HepG2 (cell line): ENCODE data around the gene SLFN12L. TPM values are rescaled to one million over a fixed set of nuclear protein-coding genes. Genes with fewer than 3 reads are reported as not detected.

ENCODE experiments used
- ATAC-seq: fragments of 200-7000 bp; cut with Tn5 transposase; 3 replicates; pipeline ENCODE4 v1.9.1; 2020; ENCODE audit warnings: mild to moderate bottlenecking, moderate library complexity
- BruUV-seq: library from RNA; stranded (reverse); fragments of 400-500 nt; replicated peaks from 2 replicates; lab custom pipeline; 2021; lab: Mats Ljungman, UMichigan
- CTCF ChIA-PET: fragments of 300-600 bp; formaldehyde crosslinking; extraction: SDS; loops from one replicate; lab custom pipeline; 2021; ENCODE audit warnings: low total read pairs, inconsistent platforms, low intra/inter-chr PET ratio; lab: Yijun Ruan, JAX
- POLR2A ChIA-PET: fragments of 350-600 bp; sonication (Branson Sonifier 250); formaldehyde crosslinking; loops from one replicate; lab custom pipeline; 2020; ENCODE audit warnings: antibody characterized with exemption, inconsistent platforms; lab: Yijun Ruan, JAX
- DNase-seq: peaks from one replicate; pipeline ENCODE4 v3.0.0-alpha.2; 2015; ENCODE audit warnings: low spot score
- FAIRE-seq: peaks from 3 replicates; lab custom pipeline; 2011; peaks lifted over from hg19 to GRCh38; lab: Jason Lieb, UNC
- H2AFZ ChIP-seq: one replicate; pipeline ENCODE4 v1.6.1; 2011; ENCODE audit warnings: low read length, inconsistent platforms
- H3K27ac ChIP-seq: fragments of 300-600 bp; 3 replicates; pipeline ENCODE4 v1.8.0; 2011; ENCODE audit warnings: mixed run types, mild to moderate bottlenecking, mixed read lengths, low read length, inconsistent platforms; ENCODE audit not compliant: insufficient read depth; ENCODE audit errors: extremely low read length
- H3K27me3 ChIP-seq, 2 experiments: fragments of 200-600 bp in 1 of 2; 2 replicates in 1 of 2; 3 replicates in 1 of 2; pipeline versions ENCODE4 v1.6.0 to v1.8.0; 2011; ENCODE audit warnings: low read length in 2 of 2, mild to moderate bottlenecking in 2 of 2, moderate library complexity in 2 of 2, inconsistent platforms in 1 of 2; ENCODE audit not compliant: insufficient read depth in 2 of 2, control insufficient read depth in 1 of 2
- H3K36me3 ChIP-seq, 2 experiments: fragments of 200-600 bp in 1 of 2; replicated peaks in 1 of 2; 2 replicates in 1 of 2; 3 replicates in 1 of 2; pipeline versions ENCODE4 v1.5.1 to v1.8.0; 2011; ENCODE audit warnings: low read length in 2 of 2, inconsistent platforms in 1 of 2; ENCODE audit not compliant: insufficient read depth in 2 of 2, control insufficient read depth in 1 of 2
- H3K4me1 ChIP-seq: 2 replicates; pipeline ENCODE4 v1.5.1; 2012; ENCODE audit warnings: low read length, inconsistent platforms; ENCODE audit not compliant: insufficient read depth
- H3K4me2 ChIP-seq: 2 replicates; pipeline ENCODE4 v1.6.0; 2011; ENCODE audit warnings: low read depth, low read length, inconsistent platforms
- H3K4me3 ChIP-seq, 3 experiments: fragments of 200-600 bp in 1 of 3; sonication (generic), shearing (Covaris generic) in 1 of 3; replicated peaks in 1 of 3; 2 replicates each; pipeline ENCODE4 v1.5.1; 2011 to 2016; ENCODE audit warnings: low read length in 3 of 3, inconsistent platforms in 2 of 3, low read depth in 2 of 3, mild to moderate bottlenecking in 2 of 3, control low read depth in 1 of 3, mixed read lengths in 1 of 3; ENCODE audit not compliant: insufficient read depth in 1 of 3
- H3K79me2 ChIP-seq: one replicate; pipeline ENCODE4 v1.6.1; 2011; ENCODE audit warnings: low read length, inconsistent platforms; ENCODE audit not compliant: insufficient read depth
- H3K9ac ChIP-seq: 2 replicates; pipeline ENCODE4 v1.6.0; 2011; ENCODE audit warnings: mild to moderate bottlenecking, low read depth, low read length, inconsistent platforms; ENCODE audit not compliant: insufficient read depth
- H3K9me3 ChIP-seq: 2 replicates; pipeline ENCODE4 v1.5.1; 2012; ENCODE audit warnings: mild to moderate bottlenecking, low read length
- H4K20me1 ChIP-seq: 2 replicates; pipeline ENCODE4 v1.6.0; 2011; ENCODE audit warnings: inconsistent platforms, mild to moderate bottlenecking, low read length, moderate library complexity; ENCODE audit not compliant: insufficient read depth
- HOXD1 ChIP-seq: sonication (generic); formaldehyde crosslinking; IDR thresholded peaks from 2 replicates; pipeline ENCODE4 v1.5.0; 2020; ENCODE audit warnings: missing genetic modification reagents
- KLF13 ChIP-seq: sonication (generic); formaldehyde crosslinking; IDR thresholded peaks from 2 replicates; pipeline ENCODE4 v1.4.0; 2020; ENCODE audit warnings: mild to moderate bottlenecking, missing genetic modification reagents
- MATR3 ChIP-seq: sonication (generic); formaldehyde crosslinking; IDR thresholded peaks from 2 replicates; pipeline ENCODE4 v1.4.0; 2020; ENCODE audit warnings: missing genetic modification reagents
- ZNF101 ChIP-seq: sonication (generic); formaldehyde crosslinking; IDR thresholded peaks from 2 replicates; pipeline ENCODE4 v1.4.0; 2020; ENCODE audit warnings: mild to moderate bottlenecking, low read depth, missing genetic modification reagents, borderline replicate concordance
- ZNF33A ChIP-seq: sonication (generic); formaldehyde crosslinking; IDR thresholded peaks from 2 replicates; pipeline ENCODE4 v1.5.1; 2020; ENCODE audit warnings: missing genetic modification reagents, mild to moderate bottlenecking, moderate library complexity, borderline replicate concordance
- WGBS: methylation state at CpG from one replicate; pipeline ENCODE4 v1.1.6; 2017; ENCODE audit warnings: low lambda C conversion rate; 5-methylcytosine and 5-hydroxymethylcytosine counted together
- in situ Hi-C: cut with HindIII; loops from 2 replicates; pipeline ENCODE4 v1.10.0; 2017; ENCODE audit warnings: low pct_unique_long_range_greater_than_20kb; ENCODE audit not compliant: extremely low pct_ligation_motif_present
- intact Hi-C: fragments of 100-400 bp; cut with micrococcal nuclease; formaldehyde crosslinking; loops from one replicate; pipeline ENCODE4 v1.10.0; 2022; ENCODE audit not compliant: unreplicated experiment
- polyA plus RNA-seq, 8 experiments: library from polyadenylated mRNA; depleted of rRNA in 3 of 8; stranded (reverse) in 7 of 8; unstranded in 1 of 8; fragments of >200 nt; fragmentation: Illumina TruSeq in 4 of 8; extraction: Trizol in 4 of 8; gene quantifications; 2 replicates each; pipeline versions ENCODE4 v1.2.1 to v1.2.3, GENCODE V29; 2011 to 2016; ENCODE audit warnings: low read depth in 4 of 8, missing spikeins in 1 of 8, mixed read lengths in 1 of 8; ENCODE audit not compliant: insufficient read depth in 1 of 8
- total RNA-seq, 5 experiments: library from RNA; depleted of rRNA; stranded (reverse); fragments of >200 nt; fragmentation: Illumina TruSeq; extraction: Trizol; gene quantifications; 2 replicates each; pipeline ENCODE4 v1.2.3, GENCODE V29; 2016; ENCODE audit warnings: low read depth in 1 of 5
- TF ChIP-seq, protein P1 (sequence below): sonication (generic); formaldehyde crosslinking; IDR thresholded peaks from 2 replicates; pipeline ENCODE4 v1.5.1; 2020; ENCODE audit warnings: mild to moderate bottlenecking, missing genetic modification reagents, moderate library complexity
- TF ChIP-seq, protein P2 (sequence below): sonication (generic); formaldehyde crosslinking; IDR thresholded peaks from 2 replicates; pipeline ENCODE4 v1.4.0; 2020; ENCODE audit warnings: missing genetic modification reagents

SLFN12L gene
- total and polyA plus RNA-seq, 2 of the 13 experiments (the other 11 are each of a cell fraction or from before 2014, with no cell fraction given), result not detected

DNA sequence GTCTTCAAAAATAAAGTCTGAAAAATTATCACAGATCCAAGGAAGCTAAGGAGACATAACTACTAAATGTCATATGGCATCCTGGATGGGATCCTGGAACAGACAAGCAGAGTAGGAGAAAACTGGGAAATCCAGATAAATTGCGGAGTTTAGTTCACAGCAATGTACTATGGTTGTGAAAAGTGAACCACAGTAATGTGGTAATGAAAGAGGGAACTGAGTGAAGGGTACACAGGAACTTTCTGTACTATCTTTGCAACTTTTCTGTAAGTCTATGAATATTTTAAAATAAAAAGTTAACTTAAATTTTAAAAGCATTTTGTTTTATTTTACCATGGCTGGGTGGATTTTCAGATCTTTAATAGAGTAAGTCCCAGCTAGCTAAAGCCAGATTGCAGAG, 16.3 kb downstream of the SLFN12L start:
- CTCF ChIA-PET, result no interaction called here
- in situ Hi-C loops, result no loop called here

More for the DNA sequence above, 16.3 kb downstream of the SLFN12L start:
- 26% methylated on average over 1 of the region's 1 CpG for WGBS
- Histone ChIP-seq H3K36me3 (no peaks in the 10 kb centered on the region), H3K27me3 (no peaks in the 10 kb centered on the region; a peak in 1 of 5 replicates), H3K27ac (no peak overlapping the region), H3K9ac (no peak overlapping the region), H3K4me2 (no peak overlapping the region), H3K4me1 (no peaks in the 10 kb centered on the region), H3K79me2 (no peaks in the 10 kb centered on the region), H3K4me3 (no peak overlapping the region), H4K20me1 (no peaks in the 10 kb centered on the region), H3K9me3 (no peaks in the 10 kb centered on the region), H2AFZ (no peak overlapping the region)
- DNase-seq (no peak), ATAC-seq (no peak), FAIRE-seq (no peak)
- POLR2A ChIA-PET, result no interaction called here
- TF ChIP-seq, protein P1, sequence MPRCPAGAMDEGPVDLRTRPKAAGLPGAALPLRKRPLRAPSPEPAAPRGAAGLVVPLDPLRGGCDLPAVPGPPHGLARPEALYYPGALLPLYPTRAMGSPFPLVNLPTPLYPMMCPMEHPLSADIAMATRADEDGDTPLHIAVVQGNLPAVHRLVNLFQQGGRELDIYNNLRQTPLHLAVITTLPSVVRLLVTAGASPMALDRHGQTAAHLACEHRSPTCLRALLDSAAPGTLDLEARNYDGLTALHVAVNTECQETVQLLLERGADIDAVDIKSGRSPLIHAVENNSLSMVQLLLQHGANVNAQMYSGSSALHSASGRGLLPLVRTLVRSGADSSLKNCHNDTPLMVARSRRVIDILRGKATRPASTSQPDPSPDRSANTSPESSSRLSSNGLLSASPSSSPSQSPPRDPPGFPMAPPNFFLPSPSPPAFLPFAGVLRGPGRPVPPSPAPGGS (CRISPR knock-in tag), result no peak
- no peak for TF ChIP-seq KLF13 (CRISPR knock-in tag)
- no peak for TF ChIP-seq HOXD1 (CRISPR knock-in tag)
- TF ChIP-seq MATR3 (CRISPR knock-in tag), result no peak
- TF ChIP-seq, protein P2, sequence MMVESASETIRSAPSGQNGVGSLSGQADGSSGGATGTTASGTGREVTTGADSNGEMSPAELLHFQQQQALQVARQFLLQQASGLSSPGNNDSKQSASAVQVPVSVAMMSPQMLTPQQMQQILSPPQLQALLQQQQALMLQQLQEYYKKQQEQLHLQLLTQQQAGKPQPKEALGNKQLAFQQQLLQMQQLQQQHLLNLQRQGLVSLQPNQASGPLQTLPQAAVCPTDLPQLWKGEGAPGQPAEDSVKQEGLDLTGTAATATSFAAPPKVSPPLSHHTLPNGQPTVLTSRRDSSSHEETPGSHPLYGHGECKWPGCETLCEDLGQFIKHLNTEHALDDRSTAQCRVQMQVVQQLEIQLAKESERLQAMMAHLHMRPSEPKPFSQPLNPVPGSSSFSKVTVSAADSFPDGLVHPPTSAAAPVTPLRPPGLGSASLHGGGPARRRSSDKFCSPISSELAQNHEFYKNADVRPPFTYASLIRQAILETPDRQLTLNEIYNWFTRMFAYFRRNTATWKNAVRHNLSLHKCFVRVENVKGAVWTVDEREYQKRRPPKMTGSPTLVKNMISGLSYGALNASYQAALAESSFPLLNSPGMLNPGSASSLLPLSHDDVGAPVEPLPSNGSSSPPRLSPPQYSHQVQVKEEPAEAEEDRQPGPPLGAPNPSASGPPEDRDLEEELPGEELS (CRISPR knock-in tag), result no peak
- TF ChIP-seq ZNF101 (CRISPR knock-in tag), result no peak
- no peak for TF ChIP-seq ZNF33A (CRISPR knock-in tag)
- no TSS peak for BruUV-seq
- intact Hi-C loops, result no loop called here
